SK-N-MC (cell line): ENCODE results near the gene LCP2.

Source experiments
- EZH2 ChIP-seq: fragments of 200-600 bp; sonication (generic); IDR thresholded peaks from one replicate; pipeline ENCODE4 v1.6.1; 2017; ENCODE audit warnings: antibody characterized with exemption
- FOXP2 ChIP-seq: optimal IDR thresholded peaks from 2 replicates; pipeline ENCODE3; 2011; ENCODE audit warnings: mild to moderate bottlenecking, moderate library complexity; ENCODE audit not compliant: insufficient read depth; ENCODE audit errors: extremely low read length, control extremely low read depth
- POLR2AphosphoS5 ChIP-seq: IDR thresholded peaks from 2 replicates; pipeline ENCODE4 v1.6.1; 2012; ENCODE audit warnings: mild to moderate bottlenecking, low read depth, low read length, borderline replicate concordance

GRCh38 chr5:170238456-170239196 lies 59.0 kb downstream of the LCP2 start:
- TF ChIP-seq EZH2 (no peak), POLR2AphosphoS5 (no peak), FOXP2 (no peak)
